Transverse colon (tissue), 4 donors: ENCODE results near the gene RNGTT. TPM values are rescaled to one million over a fixed set of nuclear protein-coding genes. Genes with fewer than 3 reads are reported as not detected.

ENCODE experiments used
- DNase-seq: peaks from one replicate; pipeline ENCODE4 v3.0.0-alpha.2; 2019
- H3K27ac ChIP-seq, 4 donors: fragments of 200-600 bp; sonication (generic); 2 replicates each; pipeline ENCODE4 v1.5.1; 2016 to 2018; ENCODE audit warnings: inconsistent platforms in 4 of 4
- H3K27me3 ChIP-seq: fragments of 200-600 bp; sonication (generic); 2 replicates; pipeline ENCODE4 v1.5.1; 2017; ENCODE audit warnings: inconsistent platforms
- H3K36me3 ChIP-seq, 4 donors: fragments of 200-600 bp; sonication (generic); 2 replicates each; pipeline ENCODE4 v1.5.1; 2017 to 2019; ENCODE audit warnings: inconsistent platforms in 4 of 4
- H3K4me1 ChIP-seq, 4 donors: fragments of 200-600 bp; sonication (generic); 2 replicates each; pipeline ENCODE4 v1.5.1; 2017 to 2020; ENCODE audit warnings: inconsistent platforms in 4 of 4
- H3K4me3 ChIP-seq, 4 donors: fragments of 200-600 bp; sonication (generic); 1 replicate in 1 of 4; 2 replicates in 3 of 4; pipeline versions ENCODE4 v1.5.1 to v1.6.1; 2017 to 2019; ENCODE audit warnings: inconsistent platforms in 4 of 4
- H3K9me3 ChIP-seq, 2 donors: fragments of 200-600 bp; sonication (generic); 2 replicates each; pipeline ENCODE4 v1.5.1; 2017 to 2019; ENCODE audit warnings: inconsistent platforms in 2 of 2
- EP300 ChIP-seq: sonication (generic); formaldehyde crosslinking; IDR thresholded peaks from one replicate; pipeline ENCODE4 v1.6.1; 2017; ENCODE audit warnings: antibody characterized with exemption, low read depth
- POLR2A ChIP-seq: fragments of 450-650 bp; IDR thresholded peaks from one replicate; pipeline ENCODE4 v1.6.1; 2016; ENCODE audit warnings: antibody characterized with exemption, mild to moderate bottlenecking, moderate library complexity
- POLR2AphosphoS5 ChIP-seq, 3 donors: sonication (generic); formaldehyde crosslinking; IDR thresholded peaks; one replicate each; pipeline ENCODE4 v1.6.1; 2016; ENCODE audit warnings: antibody characterized with exemption in 3 of 3
- WGBS, 2 donors: methylation state at CpG; one replicate each; pipeline ENCODE4 v1.1.5; 2018; ENCODE audit warnings: low coverage in 1 of 2; 5-methylcytosine and 5-hydroxymethylcytosine counted together
- in situ Hi-C, 4 donors: fragments of 200-750 bp; cut with MboI; loops; one replicate each; pipeline versions ENCODE4 v1.15.0 to v1.15.1; 2017; ENCODE audit warnings: low sequenced_read_pairs in 3 of 4, low pct_ligation_motif_present in 1 of 4, low pct_unique_long_range_greater_than_20kb in 1 of 4
- intact Hi-C: fragments of 100-400 bp; cut with DNase I; formaldehyde crosslinking; loops from one replicate; pipeline ENCODE4 v1.15.1; 2023; ENCODE audit warnings: low total_unique reads
- total RNA-seq, 4 donors: library from RNA; depleted of rRNA; stranded (reverse); fragments of >200 nt; gene quantifications; one replicate each; pipeline ENCODE4 v1.1.0, GENCODE V29; 2016
- TF ChIP-seq, protein P1 (sequence below), 5 experiments: fragments of 200-600 bp in 3 of 5; fragments of 450-650 bp in 2 of 5; sonication (generic) in 3 of 5; IDR thresholded peaks; 1 replicate in 2 of 5; 2 replicates in 3 of 5; pipeline ENCODE4 v1.5.1; 2016 to 2017; ENCODE audit warnings: antibody characterized with exemption in 5 of 5, inconsistent platforms in 3 of 5, mild to moderate bottlenecking in 2 of 5, moderate library complexity in 1 of 5

Gene RNGTT
- 10 to 100 TPM in 3 of 4 donors, 1 to 10 TPM in 1; 5.4 to 20.9 (median 15.2) TPM for total RNA-seq

DNA sequence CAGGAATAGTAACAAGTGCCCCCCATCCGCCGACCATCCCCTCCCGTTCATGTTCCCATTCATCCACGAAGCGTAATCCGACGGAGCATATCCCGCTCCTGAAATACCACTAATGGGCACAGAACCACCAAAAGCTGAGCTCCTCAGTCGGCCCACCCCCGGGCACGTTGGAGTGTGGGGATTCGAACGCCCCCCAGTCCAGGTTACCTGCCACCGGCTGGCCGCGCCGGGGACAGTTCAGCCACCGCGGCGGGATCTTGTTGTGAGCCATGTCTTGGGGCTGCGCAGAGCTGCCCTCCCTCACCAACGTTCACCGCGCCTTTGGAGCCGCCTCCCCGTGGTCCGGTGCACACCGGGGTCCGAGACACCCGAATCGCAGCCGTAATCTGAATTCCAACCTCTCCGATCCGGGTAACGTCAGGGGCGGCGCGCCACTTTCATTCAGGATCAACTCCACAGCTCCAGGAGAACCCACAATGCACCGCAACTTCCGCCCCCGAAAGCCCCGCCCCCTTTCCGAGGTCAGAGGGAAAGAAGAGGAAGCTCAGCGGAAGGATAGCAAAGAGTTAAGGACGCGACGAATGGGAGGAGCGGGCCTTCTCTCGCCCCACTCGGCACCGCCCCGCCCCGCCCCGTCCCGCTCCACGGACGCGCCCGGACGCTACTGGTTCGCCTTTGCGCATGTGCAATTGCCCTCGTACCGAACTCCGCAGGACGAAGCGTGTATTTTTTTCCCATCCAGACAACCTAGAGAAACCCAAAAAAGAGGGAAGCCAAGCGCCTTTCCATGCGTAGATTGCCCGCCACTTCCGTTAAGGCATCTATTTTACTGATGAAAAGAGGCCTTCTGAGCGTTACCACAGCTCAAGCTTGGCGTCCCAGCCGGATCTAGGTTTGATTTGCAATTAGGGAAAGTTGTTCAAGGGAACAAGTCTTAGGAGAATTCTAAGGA lies at the start of gene RNGTT:
TSS of gene RNGTT (minus strand) at position 480 of the 952 bp plus-strand sequence. CDS start at position 271, 209 bp downstream.
- WGBS, 2 donors, result 1% methylated on average over 61 of the region's 74 CpGs; no CpG with 5 or more reads in 1 of the 2 donors
- H3K27me3 ChIP-seq, result no peaks in the 10 kb centered on the region
- peaks cover 7 to 19% (median 16%) of the 10 kb centered on the region in 4 donors for H3K4me1 ChIP-seq
- peaks cover 0 to 4% of the 10 kb centered on the region in 2 donors for H3K9me3 ChIP-seq
- DNase-seq, result peak; percentile 100
- in situ Hi-C loops (loop anchor here in 1 of 4 donors (25.0 kb wide), 1 partner anchor 874 kb away; the partner anchor contains the start of gene CASP8AP2), intact Hi-C loops (loop anchor here (10.0 kb wide), 1 partner anchor 381 kb away; no protein-coding TSS in a partner anchor)
- TF ChIP-seq POLR2A (peak; percentile 41), EP300 (no peak), POLR2AphosphoS5 (IDR thresholded peaks at IDR 0.05) (peak in 2 of 3 donors; percentile 49 to 63)
- TF ChIP-seq, protein P1, sequence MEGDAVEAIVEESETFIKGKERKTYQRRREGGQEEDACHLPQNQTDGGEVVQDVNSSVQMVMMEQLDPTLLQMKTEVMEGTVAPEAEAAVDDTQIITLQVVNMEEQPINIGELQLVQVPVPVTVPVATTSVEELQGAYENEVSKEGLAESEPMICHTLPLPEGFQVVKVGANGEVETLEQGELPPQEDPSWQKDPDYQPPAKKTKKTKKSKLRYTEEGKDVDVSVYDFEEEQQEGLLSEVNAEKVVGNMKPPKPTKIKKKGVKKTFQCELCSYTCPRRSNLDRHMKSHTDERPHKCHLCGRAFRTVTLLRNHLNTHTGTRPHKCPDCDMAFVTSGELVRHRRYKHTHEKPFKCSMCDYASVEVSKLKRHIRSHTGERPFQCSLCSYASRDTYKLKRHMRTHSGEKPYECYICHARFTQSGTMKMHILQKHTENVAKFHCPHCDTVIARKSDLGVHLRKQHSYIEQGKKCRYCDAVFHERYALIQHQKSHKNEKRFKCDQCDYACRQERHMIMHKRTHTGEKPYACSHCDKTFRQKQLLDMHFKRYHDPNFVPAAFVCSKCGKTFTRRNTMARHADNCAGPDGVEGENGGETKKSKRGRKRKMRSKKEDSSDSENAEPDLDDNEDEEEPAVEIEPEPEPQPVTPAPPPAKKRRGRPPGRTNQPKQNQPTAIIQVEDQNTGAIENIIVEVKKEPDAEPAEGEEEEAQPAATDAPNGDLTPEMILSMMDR (IDR thresholded peaks at IDR 0.05), result no peak
- H3K27ac ChIP-seq, result peak within 1 kb of the TSS; percentile 83 to 92 (median 89)
- no peaks in the 10 kb centered on the region for H3K36me3 ChIP-seq
- H3K4me3 ChIP-seq, result peak within 1 kb of the TSS; percentile 57 to 93 (median 82)

DNA sequence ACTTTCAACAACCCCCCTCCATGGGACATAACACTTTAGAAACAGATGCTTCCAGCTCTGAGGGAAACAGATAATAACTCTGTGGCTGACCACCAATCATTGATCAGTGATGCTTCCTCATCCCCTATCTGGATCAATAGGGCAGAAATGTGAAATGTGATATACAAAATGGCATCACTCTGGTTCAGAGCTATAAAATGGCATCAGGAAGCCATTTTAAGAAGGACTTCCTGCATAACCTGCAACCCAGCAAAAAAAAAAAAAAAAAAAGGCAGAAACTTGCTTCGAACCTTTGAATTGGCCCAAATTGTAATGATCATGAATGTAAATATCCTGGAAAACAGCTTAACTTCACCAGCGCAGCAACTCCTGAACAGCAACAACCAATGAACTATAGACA lies 48.0 kb upstream of the RNGTT start:
- in situ Hi-C loops, result no loop called here

DNA sequence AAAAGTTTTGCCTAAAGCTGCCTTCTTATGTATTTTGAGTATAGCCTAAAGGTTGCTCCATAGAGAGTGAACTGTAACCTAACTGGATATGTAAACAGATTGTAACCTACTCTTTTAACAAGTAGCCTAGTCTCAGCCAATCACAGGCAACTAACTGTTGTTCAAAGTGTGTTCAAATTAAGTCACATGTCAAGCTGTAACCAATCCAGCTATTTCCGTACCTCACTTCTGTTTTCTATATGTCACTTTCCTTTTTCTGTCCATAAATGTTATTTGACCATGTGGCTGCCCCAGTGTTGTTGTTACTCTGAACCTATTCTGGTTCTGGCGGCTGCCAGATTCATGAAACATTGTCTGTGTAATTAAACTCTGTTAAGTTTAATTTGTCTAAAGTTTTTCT lies 47.4 kb upstream of the RNGTT start:
- intact Hi-C loops (no loop called here), in situ Hi-C loops (no loop called here)
- Histone ChIP-seq H3K9me3 (no peaks in the 10 kb centered on the region), H3K4me3 (no peak overlapping the region), H3K4me1 (peaks cover 0 to 15% (median 0%) of the 10 kb centered on the region in 4 donors), H3K36me3 (no peaks in the 10 kb centered on the region), H3K27me3 (no peaks in the 10 kb centered on the region), H3K27ac (no peak overlapping the region)
- DNase-seq, result no peak
- 66 to 88% methylated on average over 2 of the region's 2 CpGs for WGBS, 2 donors
- TF ChIP-seq EP300 (no peak), POLR2A (no peak), POLR2AphosphoS5 (IDR thresholded peaks at IDR 0.05) (no peak)
- TF ChIP-seq, protein P1 (IDR thresholded peaks at IDR 0.05), result no peak

More for the DNA sequence above, 48.0 kb upstream of the RNGTT start:
- no peak overlapping the region for H3K4me3 ChIP-seq
- H3K27ac ChIP-seq, result no peak overlapping the region
- intact Hi-C loops, result no loop called here
- 95 to 100% methylated on average over 1 to 2 of the region's 2 CpGs for WGBS, 2 donors
- TF ChIP-seq, protein P1 (IDR thresholded peaks at IDR 0.05), result no peak
- TF ChIP-seq EP300, result no peak
- TF ChIP-seq POLR2AphosphoS5 (IDR thresholded peaks at IDR 0.05), result no peak
- TF ChIP-seq POLR2A, result no peak
- DNase-seq, result no peak
- H3K27me3 ChIP-seq, result no peaks in the 10 kb centered on the region
- no peaks in the 10 kb centered on the region for H3K36me3 ChIP-seq
- H3K4me1 ChIP-seq, result peaks cover 0 to 15% (median 0%) of the 10 kb centered on the region in 4 donors
- no peaks in the 10 kb centered on the region for H3K9me3 ChIP-seq

DNA sequence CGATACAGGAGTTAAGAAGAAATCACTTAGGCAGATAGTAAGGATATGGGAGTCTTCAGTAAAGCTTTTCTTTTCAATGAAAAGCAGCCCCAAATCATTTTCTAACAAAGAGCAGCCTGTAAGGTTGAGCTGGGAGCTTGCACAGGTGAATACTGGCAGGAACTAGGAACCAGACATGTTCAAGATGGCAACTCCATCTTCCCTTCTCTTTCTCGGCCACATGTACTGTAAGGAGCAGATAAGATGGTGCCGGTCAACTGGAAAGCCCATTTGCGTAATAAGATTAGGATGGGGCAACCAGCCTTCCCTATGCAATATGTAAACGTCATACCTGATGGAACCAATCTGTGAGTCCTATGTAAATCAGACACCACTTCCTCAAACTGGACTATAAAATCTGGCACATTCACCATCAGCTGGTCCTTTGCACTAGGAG lies 46.2 kb upstream of the RNGTT start:
- WGBS, 2 donors, result 82 to 91% methylated on average over 5 of the region's 5 CpGs
- intact Hi-C loops, result no loop called here
- H3K36me3 ChIP-seq, result no peaks in the 10 kb centered on the region
- no peak for DNase-seq
- H3K9me3 ChIP-seq, result no peaks in the 10 kb centered on the region
- TF ChIP-seq POLR2A, result no peak
- no peak for TF ChIP-seq EP300
- TF ChIP-seq, protein P1 (IDR thresholded peaks at IDR 0.05), result no peak
- no peak for TF ChIP-seq POLR2AphosphoS5 (IDR thresholded peaks at IDR 0.05)
- H3K4me3 ChIP-seq, result no peak overlapping the region
- H3K27ac ChIP-seq, result no peak overlapping the region
- no peaks in the 10 kb centered on the region for H3K27me3 ChIP-seq
- in situ Hi-C loops, result no loop called here
- H3K4me1 ChIP-seq, result peaks cover 0 to 15% (median 0%) of the 10 kb centered on the region in 4 donors
